GM21390 (cell line): Measurements from ENCODE around the gene CALU.

Experiments
- ATAC-seq: cut with Tn5 transposase; IDR thresholded peaks from one replicate; pipeline ENCODE4 v1.9.1; 2021; ENCODE audit not compliant: unreplicated experiment

The CALU gene

GRCh38 chr7:128809363-128809762 lies 70.2 kb downstream of the CALU start:
- no peak for ATAC-seq

GRCh38 chr7:128810473-128810872 lies 71.3 kb downstream of the CALU start:
- no peak for ATAC-seq

- ATAC-seq, result no peak
Observed at GRCh38 chr7:128810997-128811396, 71.8 kb downstream of the CALU start.

- no peak for ATAC-seq
Observed at GRCh38 chr7:128811631-128812430, 72.7 kb downstream of the CALU start.

GRCh38 chr7:128812514-128813168 lies 73.5 kb downstream of the CALU start:
- ATAC-seq, result no peak

GRCh38 chr7:128814499-128814898 lies 75.3 kb downstream of the CALU start:
- ATAC-seq, result no peak

GRCh38 chr7:128815289-128815942 lies 76.3 kb downstream of the CALU start:
- no peak for ATAC-seq

GRCh38 chr7:128818694-128819093 lies 79.5 kb downstream of the CALU start:
- ATAC-seq, result no peak
